Calu3 (cell line): ENCODE measurements around the gene ADCY3. TPM values are rescaled to one million over a fixed set of nuclear protein-coding genes. Genes with fewer than 3 reads are reported as not detected.
A peak's percentile ranks its signal among the peaks of the same experiment; 100 is the strongest.
"Not testable (repeated sequence)": the region's sequence is repeated elsewhere in the genome, so short reads cannot be mapped to it uniquely, and the experiment has no call there.

Experiments used
- BruUV-seq: library from RNA; stranded (reverse); fragments of 400-500 nt; replicated peaks from 2 replicates; lab custom pipeline; 2021; lab: Mats Ljungman, UMichigan
- CTCF ChIA-PET: fragments of 300-600 bp; sonication (Branson Sonifier 250); formaldehyde crosslinking; loops from one replicate; lab custom pipeline; 2022; ENCODE audit warnings: antibody characterized with exemption; lab: Charles Lee
- DNase-seq: peaks from one replicate; pipeline ENCODE4 v3.0.0; 2022
- H3K27ac Mint-ChIP-seq: one replicate; pipeline ENCODE4 v1.8.0; 2022; ENCODE audit warnings: mixed read lengths; ENCODE audit not compliant: unreplicated experiment
- H3K27me3 Mint-ChIP-seq: one replicate; pipeline ENCODE4 v1.8.0; 2022; ENCODE audit warnings: mixed read lengths; ENCODE audit not compliant: unreplicated experiment
- H3K36me3 Mint-ChIP-seq: one replicate; pipeline ENCODE4 v1.8.0; 2022; ENCODE audit warnings: mild to moderate bottlenecking, moderate library complexity, mixed read lengths; ENCODE audit not compliant: insufficient read depth, unreplicated experiment
- H3K4me1 Mint-ChIP-seq: one replicate; pipeline ENCODE4 v1.8.0; 2022; ENCODE audit warnings: mild to moderate bottlenecking, low read depth, mixed read lengths; ENCODE audit not compliant: unreplicated experiment
- H3K4me3 Mint-ChIP-seq: one replicate; pipeline ENCODE4 v1.8.0; 2022; ENCODE audit warnings: mild to moderate bottlenecking, low read depth, moderate library complexity, mixed read lengths; ENCODE audit not compliant: unreplicated experiment
- H3K9me3 Mint-ChIP-seq: one replicate; pipeline ENCODE4 v1.8.0; 2022; ENCODE audit warnings: low read depth, mixed read lengths; ENCODE audit not compliant: unreplicated experiment
- CTCF ChIP-seq: fragments of 200-600 bp; IDR thresholded peaks from one replicate; pipeline ENCODE4 v1.8.0; 2022; ENCODE audit warnings: antibody characterized with exemption; ENCODE audit not compliant: unreplicated experiment
- intact Hi-C: fragments of 100-400 bp; cut with micrococcal nuclease; formaldehyde crosslinking; loops from one replicate; pipeline ENCODE4 v1.10.0; 2022; ENCODE audit not compliant: unreplicated experiment
- total RNA-seq: library from RNA; stranded (reverse); gene quantifications from 2 replicates; pipeline ENCODE4 v1.2.3, GENCODE V29; 2022

Gene ADCY3
- total RNA-seq, 1 experiment from 2014 or later = 63.7 TPM

- no peak for TF ChIP-seq CTCF
- Mint-ChIP-seq H3K4me1 (peaks cover 7% of the 10 kb centered on the region), H3K9me3 (no peaks in the 10 kb centered on the region), H3K4me3 (no peak overlapping the region), H3K27me3 (no peaks in the 10 kb centered on the region), H3K27ac (no peak overlapping the region), H3K36me3 (peaks cover 30% of the 10 kb centered on the region)
- CTCF ChIA-PET = no interaction called here
- BruUV-seq = no TSS peak
- no peak for DNase-seq
- intact Hi-C loops = no loop called here
These were observed 106.3 kb downstream of the ADCY3 start for GRCh38 chr2:24813691-24814137.

GRCh38 chr2:24809316-24810007 lies 110.6 kb downstream of the ADCY3 start:
- BruUV-seq = no TSS peak
- H3K36me3 Mint-ChIP-seq = peaks cover 22% of the 10 kb centered on the region
- peaks cover 3% of the 10 kb centered on the region for H3K9me3 Mint-ChIP-seq
- DNase-seq = no peak
- intact Hi-C loops = no loop called here
- H3K4me3 Mint-ChIP-seq = no peak overlapping the region
- H3K27me3 Mint-ChIP-seq = no peaks in the 10 kb centered on the region
- no peak for TF ChIP-seq CTCF
- CTCF ChIA-PET = interaction anchor here (0.7 kb wide), 1 partner anchor 14 kb away, joined by 4 read pairs; no protein-coding TSS in a partner anchor
- no peak overlapping the region for H3K27ac Mint-ChIP-seq
- peaks cover 16% of the 10 kb centered on the region for H3K4me1 Mint-ChIP-seq

GRCh38 chr2:24806661-24807036 lies 113.4 kb downstream of the ADCY3 start:
- H3K27ac Mint-ChIP-seq = peak overlapping the region; percentile 9
- no TSS peak for BruUV-seq
- peaks cover 3% of the 10 kb centered on the region for H3K9me3 Mint-ChIP-seq
- H3K27me3 Mint-ChIP-seq = no peaks in the 10 kb centered on the region
- TF ChIP-seq CTCF = no peak
- H3K4me3 Mint-ChIP-seq = no peak overlapping the region
- DNase-seq = no peak
- H3K36me3 Mint-ChIP-seq = peaks cover 11% of the 10 kb centered on the region
- CTCF ChIA-PET = interaction anchor here (1.0 kb wide), 1 partner anchor 14 kb away, joined by 4 read pairs; the partner anchor contains the start of genes CENPO and PTRHD1
- intact Hi-C loops = no loop called here
- H3K4me1 Mint-ChIP-seq = peaks cover 9% of the 10 kb centered on the region

- H3K4me1 Mint-ChIP-seq, H3K4me3 Mint-ChIP-seq, CTCF ChIA-PET, BruUV-seq, intact Hi-C loops, H3K27me3 Mint-ChIP-seq, H3K9me3 Mint-ChIP-seq, H3K36me3 Mint-ChIP-seq, DNase-seq: not testable (repeated sequence)
- H3K27ac Mint-ChIP-seq = peak overlapping the region; percentile 9
These were observed 114.0 kb downstream of the ADCY3 start for GRCh38 chr2:24805811-24806660.

- H3K27ac Mint-ChIP-seq, intact Hi-C loops, BruUV-seq, H3K9me3 Mint-ChIP-seq, DNase-seq, H3K4me3 Mint-ChIP-seq, CTCF ChIA-PET, H3K27me3 Mint-ChIP-seq: not testable (repeated sequence)
- Mint-ChIP-seq H3K36me3 (peaks cover 18% of the 10 kb centered on the region), H3K4me1 (peaks cover 17% of the 10 kb centered on the region)
These were observed 119.5 kb downstream of the ADCY3 start for GRCh38 chr2:24800487-24800886.
